Measurements from ENCODE around the gene HOXB9. TPM values are rescaled to one million over a fixed set of nuclear protein-coding genes. Genes with fewer than 3 reads are reported as not detected.

Gene HOXB9
- total RNA-seq (10 to 100 TPM in 1 of 5 donors, not detected in 4; 11.3 TPM), polyA plus RNA-seq (not detected)
- long read RNA-seq, donor 1: 0 reads
- long read RNA-seq, donor 2: 0 reads
- long read RNA-seq, donor 3: 0 reads
- long read RNA-seq, donor 4: 0 reads
- long read RNA-seq, donor 5: 0 reads
- long read RNA-seq, donor 6, partial matches to known transcripts: 0 of 1 reads
- long read RNA-seq, donor 6, other reads (novel, unspliced or antisense): 0 of 1 reads
- long read RNA-seq, donor 7: 0 reads
- long read RNA-seq, donor 8: 0 reads
- long read RNA-seq, donor 9: 0 reads
- long read RNA-seq, donor 10: 0 reads

- H3K4me3 ChIP-seq: peak within 1 kb of the TSS; percentile 32 to 58 (median 40)
- no peaks in the 10 kb centered on the region for H3K9me3 ChIP-seq
- WGBS, 5 donors: 2 to 8% (median 3%) methylated on average over 28 to 50 of the region's 50 CpGs
- DNase-seq: peak in 1 of 2 donors; percentile 68
- intact Hi-C loops (cut with DNase I; ENCODE audit: low total_unique reads): loop anchor here (10.0 kb wide), 1 partner anchor 292 kb away; no protein-coding TSS in a partner anchor
- no peaks in the 10 kb centered on the region for H3K36me3 ChIP-seq
- H3K27ac ChIP-seq: peak within 1 kb of the TSS in 1 of 5 donors; percentile 23
- H3K4me1 ChIP-seq: peaks cover 23 to 27% (median 23%) of the 10 kb centered on the region in 4 donors
- TF ChIP-seq POLR2A (IDR thresholded peaks at IDR 0.05) (no peak), CTCF (IDR thresholded peaks at IDR 0.05) (no peak), POLR2AphosphoS5 (IDR thresholded peaks at IDR 0.05) (no peak), EP300 (IDR thresholded peaks at IDR 0.05) (no peak)
- H3K27me3 ChIP-seq: peaks cover 53 to 100% (median 99%) of the 10 kb centered on the region in 3 donors
Observed at GRCh38 chr17:48626245-48627117, at the start of gene HOXB9. TSS of gene HOXB9 (minus strand) at chr17:48626358. CDS start at chr17:48626269, 89 bp downstream.

GRCh38 chr17:48672340-48672739 lies 46.2 kb upstream of the HOXB9 start:
- peak overlapping the region in 1 of 5 donors; percentile 11 for H3K27ac ChIP-seq

GRCh38 chr17:48671697-48672171 lies 45.6 kb upstream of the HOXB9 start:
- H3K4me3 ChIP-seq: peak overlapping the region; percentile 3 to 30 (median 24)
- 4 to 8% (median 5%) methylated on average over 15 of the region's 15 CpGs for WGBS, 5 donors
- DNase-seq: peak; percentile 86 to 90
- peaks cover 0 to 63% (median 17%) of the 10 kb centered on the region in 3 donors for H3K27me3 ChIP-seq
- no peaks in the 10 kb centered on the region for H3K9me3 ChIP-seq
- H3K36me3 ChIP-seq: no peaks in the 10 kb centered on the region
- intact Hi-C loops (cut with DNase I; ENCODE audit: low total_unique reads): loop anchor here (10.0 kb wide), 2 partner anchors 213 to 363 kb away; no protein-coding TSS in a partner anchor
- peaks cover 0 to 12% (median 6%) of the 10 kb centered on the region in 4 donors for H3K4me1 ChIP-seq
- peak overlapping the region in 1 of 5 donors; percentile 11 for H3K27ac ChIP-seq
- TF ChIP-seq POLR2AphosphoS5 (IDR thresholded peaks at IDR 0.05) (no peak), CTCF (IDR thresholded peaks at IDR 0.05) (peak in 5 of 7 experiments; percentile 56 to 88 (median 83)), EP300 (IDR thresholded peaks at IDR 0.05) (no peak)

More at GRCh38 chr17:48672340-48672739, 46.2 kb upstream of the HOXB9 start:
- Histone ChIP-seq H3K9me3 (no peaks in the 10 kb centered on the region), H3K36me3 (no peaks in the 10 kb centered on the region), H3K4me1 (peaks cover 0 to 12% (median 6%) of the 10 kb centered on the region in 4 donors), H3K27me3 (peaks cover 0 to 63% (median 16%) of the 10 kb centered on the region in 3 donors), H3K4me3 (no peak overlapping the region)
- TF ChIP-seq POLR2AphosphoS5 (IDR thresholded peaks at IDR 0.05) (no peak), EP300 (IDR thresholded peaks at IDR 0.05) (no peak), CTCF (IDR thresholded peaks at IDR 0.05) (no peak), POLR2A (IDR thresholded peaks at IDR 0.05) (no peak)
- no peak for DNase-seq
- 41 to 51% (median 44%) methylated on average over 2 of the region's 2 CpGs for WGBS, 5 donors
- intact Hi-C loops (cut with DNase I; ENCODE audit: low total_unique reads): loop anchor here (10.0 kb wide), 2 partner anchors 212 to 362 kb away; no protein-coding TSS in a partner anchor
